Measurements from ENCODE around the gene PKP2. TPM values are rescaled to one million over a fixed set of nuclear protein-coding genes. Genes with fewer than 3 reads are reported as not detected.

The PKP2 gene
- total and polyA plus RNA-seq, 2 donors from 2014 or later = 4.3 to 7.6 TPM

DNA sequence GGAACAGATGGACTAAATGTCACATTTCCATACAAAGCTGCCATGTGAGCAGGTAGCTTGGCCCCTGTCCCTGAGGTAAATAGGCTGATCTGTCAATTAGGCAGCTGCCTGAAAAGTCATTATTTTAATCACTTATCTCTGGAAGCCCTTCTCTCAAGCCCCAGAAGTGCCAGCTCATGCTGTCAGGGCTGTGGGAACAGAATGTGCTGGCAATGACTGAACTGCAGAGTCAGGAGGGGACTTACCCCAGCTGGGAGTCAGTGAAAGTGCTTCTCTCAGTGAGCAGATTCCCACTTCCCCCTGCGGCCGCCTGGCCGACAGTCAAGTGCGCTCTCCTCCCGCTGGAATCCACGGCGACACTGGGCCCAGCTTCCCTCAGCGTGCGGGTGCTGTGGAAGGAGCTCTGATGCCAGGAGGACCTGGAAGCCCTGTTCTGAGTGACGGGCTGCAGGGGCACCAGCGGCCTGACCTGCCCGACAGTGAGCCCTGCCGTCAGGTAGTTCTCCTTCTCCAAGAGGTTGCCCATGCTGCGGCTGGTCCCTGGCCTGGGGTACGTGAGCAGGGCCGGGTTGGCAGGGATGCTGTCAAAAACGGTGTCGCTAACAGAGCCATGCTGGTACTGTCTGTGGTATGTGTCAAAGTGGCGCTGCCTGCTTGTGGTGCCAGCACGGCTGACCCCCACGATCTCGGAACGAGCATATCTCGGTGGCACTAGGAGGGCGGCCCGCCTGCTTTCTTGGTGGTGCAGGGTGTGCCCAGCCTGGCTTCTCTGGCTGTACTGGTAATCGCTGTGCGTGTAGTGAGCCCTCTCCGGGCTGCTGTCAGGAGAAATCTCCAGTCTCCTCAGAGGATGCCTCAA is 18.7 kb downstream of the PKP2 start:
- TF ChIP-seq, protein P1, sequence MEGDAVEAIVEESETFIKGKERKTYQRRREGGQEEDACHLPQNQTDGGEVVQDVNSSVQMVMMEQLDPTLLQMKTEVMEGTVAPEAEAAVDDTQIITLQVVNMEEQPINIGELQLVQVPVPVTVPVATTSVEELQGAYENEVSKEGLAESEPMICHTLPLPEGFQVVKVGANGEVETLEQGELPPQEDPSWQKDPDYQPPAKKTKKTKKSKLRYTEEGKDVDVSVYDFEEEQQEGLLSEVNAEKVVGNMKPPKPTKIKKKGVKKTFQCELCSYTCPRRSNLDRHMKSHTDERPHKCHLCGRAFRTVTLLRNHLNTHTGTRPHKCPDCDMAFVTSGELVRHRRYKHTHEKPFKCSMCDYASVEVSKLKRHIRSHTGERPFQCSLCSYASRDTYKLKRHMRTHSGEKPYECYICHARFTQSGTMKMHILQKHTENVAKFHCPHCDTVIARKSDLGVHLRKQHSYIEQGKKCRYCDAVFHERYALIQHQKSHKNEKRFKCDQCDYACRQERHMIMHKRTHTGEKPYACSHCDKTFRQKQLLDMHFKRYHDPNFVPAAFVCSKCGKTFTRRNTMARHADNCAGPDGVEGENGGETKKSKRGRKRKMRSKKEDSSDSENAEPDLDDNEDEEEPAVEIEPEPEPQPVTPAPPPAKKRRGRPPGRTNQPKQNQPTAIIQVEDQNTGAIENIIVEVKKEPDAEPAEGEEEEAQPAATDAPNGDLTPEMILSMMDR (IDR thresholded peaks at IDR 0.05; ENCODE audit: borderline replicate concordance, extremely low read depth, insufficient read depth) = no peak
- no peak overlapping the region for H3K27ac ChIP-seq (ENCODE audit: low read depth in 2 of 2, low read length in 2 of 2)
- no peaks in the 10 kb centered on the region for H3K36me3 ChIP-seq (ENCODE audit: control insufficient read depth in 2 of 3, insufficient read depth in 3 of 3, low read length in 3 of 3)
- no peak overlapping the region for H3K9ac ChIP-seq (ENCODE audit: low read length in 3 of 3)
- no peak overlapping the region for H3K4me3 ChIP-seq (ENCODE audit: low read length in 3 of 3)
- no peaks in the 10 kb centered on the region for H3K9me3 ChIP-seq (ENCODE audit: control insufficient read depth in 2 of 3, insufficient read depth in 1 of 3, low read length in 3 of 3)
- intact Hi-C loops (cut with DNase I) = no loop called here
- FAIRE-seq (no peak), DNase-seq (peak in 1 of 5 donors; percentile 78)
- H3K4me1 ChIP-seq (ENCODE audit: control insufficient read depth in 2 of 3, insufficient read depth in 2 of 3, low read depth in 1 of 3, low read length in 3 of 3) = peaks cover 0 to 2% (median 0%) of the 10 kb centered on the region in 3 donors
- no peaks in the 10 kb centered on the region for H3K27me3 ChIP-seq (ENCODE audit: control insufficient read depth, insufficient read depth, low read length)

DNA sequence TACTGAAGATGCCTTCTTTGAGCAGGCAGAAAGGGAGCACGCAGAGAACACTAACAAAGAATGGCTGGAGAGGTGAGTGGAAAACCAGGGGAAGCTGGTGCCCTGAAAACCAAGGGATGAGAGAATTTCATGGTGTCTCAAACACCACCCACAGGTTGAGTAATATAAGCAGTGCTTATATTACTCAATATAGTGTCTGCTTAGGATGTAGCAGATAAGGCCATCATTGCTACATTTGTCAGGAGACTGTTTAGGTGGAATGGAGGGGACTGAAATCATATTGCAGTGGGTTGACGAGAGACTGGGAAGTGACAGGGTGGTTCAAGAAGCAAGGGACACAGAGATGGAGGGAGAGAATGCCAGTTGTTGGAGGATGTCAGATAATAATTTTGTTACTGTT is 20.6 kb downstream of the PKP2 start:
- FAIRE-seq (no peak), DNase-seq (no peak)
- H3K4me3 ChIP-seq (ENCODE audit: low read length in 3 of 3) = no peak overlapping the region
- no peaks in the 10 kb centered on the region for H3K36me3 ChIP-seq (ENCODE audit: control insufficient read depth in 2 of 3, insufficient read depth in 3 of 3, low read length in 3 of 3)
- H3K9me3 ChIP-seq (ENCODE audit: control insufficient read depth in 2 of 3, insufficient read depth in 1 of 3, low read length in 3 of 3) = no peaks in the 10 kb centered on the region
- H3K9ac ChIP-seq (ENCODE audit: low read length in 3 of 3) = no peak overlapping the region
- no peaks in the 10 kb centered on the region for H3K27me3 ChIP-seq (ENCODE audit: control insufficient read depth, insufficient read depth, low read length)
- intact Hi-C loops (cut with DNase I) = no loop called here
- no peak overlapping the region for H3K27ac ChIP-seq (ENCODE audit: low read depth in 2 of 2, low read length in 2 of 2)
- H3K4me1 ChIP-seq (ENCODE audit: control insufficient read depth in 2 of 3, insufficient read depth in 2 of 3, low read depth in 1 of 3, low read length in 3 of 3) = peaks cover 0 to 2% (median 0%) of the 10 kb centered on the region in 3 donors
- TF ChIP-seq, protein P1 (IDR thresholded peaks at IDR 0.05; ENCODE audit: borderline replicate concordance, extremely low read depth, insufficient read depth) = no peak

DNA sequence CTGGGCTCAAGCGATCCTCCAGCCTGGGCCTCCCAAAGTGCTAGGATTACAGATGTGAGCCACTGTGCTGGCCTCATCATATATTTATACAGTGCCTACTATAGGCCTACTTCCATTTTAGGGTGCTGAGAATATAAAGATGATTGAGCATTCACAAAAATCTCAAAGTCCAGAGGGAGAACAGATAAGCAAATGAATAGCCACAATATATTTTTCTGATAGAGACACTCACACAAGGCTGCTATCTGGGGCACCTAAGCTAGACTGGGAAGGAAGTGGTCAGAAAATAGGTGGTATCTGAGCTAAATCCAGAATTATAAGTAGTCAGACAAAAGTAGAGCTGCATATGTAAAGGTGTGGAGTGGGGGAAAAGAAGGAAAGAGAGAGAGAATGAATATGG is 21.6 kb downstream of the PKP2 start:
- no peaks in the 10 kb centered on the region for H3K27me3 ChIP-seq (ENCODE audit: control insufficient read depth, insufficient read depth, low read length)
- DNase-seq (no peak), FAIRE-seq (no peak)
- H3K4me1 ChIP-seq (ENCODE audit: control insufficient read depth in 2 of 3, insufficient read depth in 2 of 3, low read depth in 1 of 3, low read length in 3 of 3) = peaks cover 0 to 2% (median 0%) of the 10 kb centered on the region in 3 donors
- intact Hi-C loops (cut with DNase I) = no loop called here
- H3K9me3 ChIP-seq (ENCODE audit: control insufficient read depth in 2 of 3, insufficient read depth in 1 of 3, low read length in 3 of 3) = no peaks in the 10 kb centered on the region
- no peaks in the 10 kb centered on the region for H3K36me3 ChIP-seq (ENCODE audit: control insufficient read depth in 2 of 3, insufficient read depth in 3 of 3, low read length in 3 of 3)
- no peak overlapping the region for H3K9ac ChIP-seq (ENCODE audit: low read length in 3 of 3)
- TF ChIP-seq, protein P1 (IDR thresholded peaks at IDR 0.05; ENCODE audit: borderline replicate concordance, extremely low read depth, insufficient read depth) = no peak
- H3K4me3 ChIP-seq (ENCODE audit: low read length in 3 of 3) = no peak overlapping the region
- H3K27ac ChIP-seq (ENCODE audit: low read depth in 2 of 2, low read length in 2 of 2) = no peak overlapping the region
